Muscle layer of colon (tissue), 2 donors: Measurements from ENCODE around the gene ZBTB6.
"Not testable (repeated sequence)": the region's sequence is repeated elsewhere in the genome, so short reads cannot be mapped to it uniquely, and the experiment has no call there.

ENCODE experiments used
- H3K27ac ChIP-seq: one replicate; pipeline ENCODE4 v1.7.0; 2013; ENCODE audit warnings: low read depth, mild to moderate bottlenecking, low read length, moderate library complexity
- H3K27me3 ChIP-seq, 2 donors: one replicate each; pipeline ENCODE4 v1.7.0; 2013; ENCODE audit warnings: low read length in 2 of 2, mild to moderate bottlenecking in 2 of 2; ENCODE audit not compliant: insufficient read depth in 2 of 2, control insufficient read depth in 1 of 2
- H3K36me3 ChIP-seq: one replicate; pipeline ENCODE4 v1.7.0; 2013; ENCODE audit warnings: mild to moderate bottlenecking, low read length; ENCODE audit not compliant: insufficient read depth
- H3K4me1 ChIP-seq: one replicate; pipeline ENCODE4 v1.7.0; 2013; ENCODE audit warnings: mild to moderate bottlenecking, low read length; ENCODE audit not compliant: insufficient read depth
- H3K4me3 ChIP-seq, 2 donors: one replicate each; pipeline ENCODE4 v1.7.0; 2013; ENCODE audit warnings: low read length in 2 of 2, low read depth in 1 of 2, mild to moderate bottlenecking in 1 of 2, moderate library complexity in 1 of 2
- H3K9ac ChIP-seq: one replicate; pipeline ENCODE4 v1.7.0; 2013; ENCODE audit warnings: low read length
- H3K9me3 ChIP-seq: one replicate; pipeline ENCODE4 v1.7.0; 2013; ENCODE audit warnings: mild to moderate bottlenecking, low read length
- donor health status: abdominal sarcoma.
- donor health status: Adenocarcinoma of cecum.

Gene ZBTB6

DNA sequence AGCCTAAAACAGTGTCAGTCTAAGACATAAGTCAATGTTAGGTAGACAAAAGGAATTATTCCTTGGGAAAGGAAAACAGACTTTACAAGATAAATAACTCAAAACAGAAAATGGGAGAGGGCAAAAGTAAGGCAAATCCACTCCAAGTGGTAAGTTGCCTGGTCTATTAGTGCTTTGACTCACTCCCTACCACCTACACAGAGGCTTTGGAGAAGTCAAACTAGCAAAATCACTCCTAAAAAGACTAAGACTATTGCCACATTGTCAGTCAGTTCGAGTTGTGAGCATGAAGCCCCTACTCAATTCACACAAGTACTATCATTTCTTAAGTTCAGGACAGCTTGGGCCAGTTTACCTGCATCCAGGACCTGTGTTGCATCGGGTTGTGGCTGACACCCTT lies 5.2 kb upstream of the ZBTB6 start:
- H3K9me3 ChIP-seq: no peaks in the 10 kb centered on the region
- no peak overlapping the region for H3K4me3 ChIP-seq
- H3K9ac ChIP-seq: no peak overlapping the region
- H3K27me3 ChIP-seq: no peaks in the 10 kb centered on the region
- peaks cover 5% of the 10 kb centered on the region for H3K4me1 ChIP-seq
- H3K27ac ChIP-seq: no peak overlapping the region
- H3K36me3 ChIP-seq: peaks cover 17% of the 10 kb centered on the region

DNA sequence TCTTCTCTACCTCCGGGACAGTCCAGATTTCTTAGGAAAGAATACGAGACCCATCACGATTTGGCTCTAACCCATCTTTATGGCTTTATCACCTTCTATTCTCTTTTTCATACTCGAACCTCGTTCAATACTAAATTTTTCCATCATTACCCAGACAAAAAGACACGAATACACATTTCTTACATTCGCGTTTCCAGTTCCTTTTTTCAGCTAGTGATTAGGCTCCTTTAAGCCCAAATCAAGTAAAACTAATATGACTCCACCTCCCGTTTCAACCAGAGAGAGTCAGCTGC lies 506 bp downstream of the ZBTB6 start:
- H3K9ac ChIP-seq: peak overlapping the region; percentile 25
- H3K36me3 ChIP-seq: peaks cover 19% of the 10 kb centered on the region
- no peaks in the 10 kb centered on the region for H3K27me3 ChIP-seq

DNA sequence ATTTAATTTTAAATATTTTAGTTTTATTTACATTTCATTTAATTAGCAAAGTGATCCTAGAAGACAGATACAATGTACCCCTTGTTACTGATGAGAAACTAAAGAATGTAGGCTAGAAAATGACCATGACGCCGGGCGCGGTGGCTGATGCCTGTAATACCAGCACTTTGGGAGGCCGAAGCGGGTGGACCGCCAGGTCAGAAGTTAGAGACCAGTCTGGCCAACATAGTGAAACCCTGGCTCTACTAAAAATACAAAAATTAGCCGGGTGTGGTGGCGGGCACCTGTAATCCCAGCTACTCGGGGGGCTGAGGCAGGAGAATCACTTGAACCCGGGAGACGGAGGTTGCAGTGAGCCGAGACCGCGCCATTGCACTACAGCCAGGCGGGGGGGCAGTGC lies 7.0 kb downstream of the ZBTB6 start:
- not testable (repeated sequence) for H3K4me3 ChIP-seq, H3K9ac ChIP-seq, H3K9me3 ChIP-seq, H3K27me3 ChIP-seq, H3K27ac ChIP-seq
- Histone ChIP-seq H3K4me1 (peaks cover 23% of the 10 kb centered on the region), H3K36me3 (peaks cover 12% of the 10 kb centered on the region)

More for the DNA sequence above, 506 bp downstream of the ZBTB6 start:
- peak overlapping the region; percentile 55 to 71 for H3K4me3 ChIP-seq
- no peaks in the 10 kb centered on the region for H3K9me3 ChIP-seq
- peaks cover 15% of the 10 kb centered on the region for H3K4me1 ChIP-seq
- peak overlapping the region; percentile 79 for H3K27ac ChIP-seq

DNA sequence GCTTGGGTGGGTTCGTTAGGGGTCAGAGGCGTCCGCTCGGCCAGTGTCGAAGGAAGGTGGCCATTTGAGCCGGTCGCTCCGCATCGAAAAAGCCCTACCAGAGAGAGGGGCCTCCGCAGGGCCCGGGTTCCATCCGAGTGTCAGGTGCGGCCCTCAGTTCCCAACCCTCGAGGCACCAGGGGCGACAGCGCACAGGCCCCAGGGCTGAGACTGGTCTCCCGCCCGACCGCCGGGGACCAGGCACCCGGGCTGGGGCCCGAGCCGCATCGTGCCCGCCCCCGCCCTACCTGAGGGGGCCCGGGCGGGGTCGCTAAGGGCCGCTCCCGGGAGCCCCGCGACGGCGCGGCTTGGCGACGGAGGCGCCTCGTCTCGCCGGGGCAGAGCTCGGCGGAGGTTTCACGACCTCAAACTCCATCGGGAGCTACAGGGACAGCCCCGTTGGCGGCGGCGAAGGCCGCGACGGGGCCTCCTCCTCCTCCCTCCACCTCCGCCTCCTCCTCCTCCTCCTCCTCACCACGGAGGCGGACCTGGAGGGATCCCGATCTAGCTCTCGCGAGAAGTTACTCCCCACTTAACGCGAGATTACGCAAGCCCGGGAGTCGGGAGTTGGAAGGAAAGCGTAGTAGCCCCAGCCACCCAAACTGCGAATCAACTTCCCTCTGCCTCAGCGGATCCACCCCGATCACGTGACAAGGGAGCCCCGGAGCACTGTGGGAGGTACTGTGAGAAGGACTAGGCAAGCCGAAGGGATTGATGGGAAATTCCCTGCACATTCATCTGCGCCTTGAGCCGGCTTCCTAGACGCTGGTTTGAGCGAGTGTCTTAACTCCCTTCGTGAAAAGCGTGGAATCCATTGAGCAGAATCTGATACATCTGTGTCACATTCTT lies 8.1 kb downstream of the ZBTB6 start, which contains the start of gene RC3H2:
TSS of gene RC3H2 (minus strand) at position 537 of the 888 bp plus-strand sequence. CDS start 7,850 bp downstream, outside the sequence.
- peak within 1 kb of the TSS; percentile 71 to 97 for H3K4me3 ChIP-seq
- peak within 1 kb of the TSS; percentile 84 for H3K27ac ChIP-seq
- H3K36me3 ChIP-seq: peaks cover 4% of the 10 kb centered on the region
- no peaks in the 10 kb centered on the region for H3K9me3 ChIP-seq
- peak within 1 kb of the TSS; percentile 89 for H3K9ac ChIP-seq
- peaks cover 23% of the 10 kb centered on the region for H3K4me1 ChIP-seq
- no peaks in the 10 kb centered on the region for H3K27me3 ChIP-seq

DNA sequence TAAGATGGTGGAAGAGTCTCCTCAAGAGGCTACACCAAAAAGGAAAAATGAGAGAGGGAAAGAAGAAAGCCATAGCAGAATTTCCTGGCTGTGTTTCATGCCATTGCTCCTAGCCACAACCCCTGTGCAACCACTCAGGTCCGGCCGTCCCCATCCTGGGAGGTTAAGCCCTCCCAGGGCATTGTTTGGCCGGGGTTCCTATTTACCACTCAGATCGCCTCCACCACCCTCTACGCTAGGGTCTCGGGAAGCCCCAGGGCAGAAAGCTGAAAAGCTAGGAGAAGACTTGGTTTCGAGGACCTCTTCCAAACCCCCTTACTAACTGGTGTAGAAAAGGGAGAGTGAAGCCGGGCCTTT lies 8.7 kb downstream of the ZBTB6 start:
- H3K4me1 ChIP-seq: peaks cover 23% of the 10 kb centered on the region
- H3K9ac ChIP-seq: peak overlapping the region; percentile 89
- no peaks in the 10 kb centered on the region for H3K9me3 ChIP-seq
- peaks cover 4% of the 10 kb centered on the region for H3K36me3 ChIP-seq
- peak overlapping the region; percentile 84 for H3K27ac ChIP-seq
- H3K4me3 ChIP-seq: peak overlapping the region; percentile 71 to 97
- no peaks in the 10 kb centered on the region for H3K27me3 ChIP-seq

DNA sequence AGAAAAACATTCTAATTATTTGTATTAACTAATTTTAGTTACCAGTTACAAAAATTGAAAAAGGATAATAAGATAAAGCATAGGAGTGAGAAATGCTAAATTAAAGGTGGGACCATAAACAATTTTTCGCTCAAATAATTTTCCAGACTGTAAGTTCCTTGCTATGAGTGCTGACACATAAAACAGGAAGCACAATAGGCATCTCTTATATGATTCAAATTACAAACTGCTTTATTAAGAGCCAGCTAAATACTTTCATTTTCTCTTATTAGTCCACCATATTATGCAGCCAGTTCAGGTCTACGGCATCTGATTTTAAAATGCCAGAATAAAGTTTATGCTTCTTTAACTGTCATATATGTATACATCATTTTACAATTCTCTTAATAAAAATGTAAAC lies 12.3 kb downstream of the ZBTB6 start:
- Histone ChIP-seq H3K4me1 (peaks cover 23% of the 10 kb centered on the region), H3K4me3 (no peak overlapping the region), H3K9ac (no peak overlapping the region), H3K9me3 (no peaks in the 10 kb centered on the region), H3K36me3 (peaks cover 4% of the 10 kb centered on the region), H3K27ac (no peak overlapping the region), H3K27me3 (no peaks in the 10 kb centered on the region)

DNA sequence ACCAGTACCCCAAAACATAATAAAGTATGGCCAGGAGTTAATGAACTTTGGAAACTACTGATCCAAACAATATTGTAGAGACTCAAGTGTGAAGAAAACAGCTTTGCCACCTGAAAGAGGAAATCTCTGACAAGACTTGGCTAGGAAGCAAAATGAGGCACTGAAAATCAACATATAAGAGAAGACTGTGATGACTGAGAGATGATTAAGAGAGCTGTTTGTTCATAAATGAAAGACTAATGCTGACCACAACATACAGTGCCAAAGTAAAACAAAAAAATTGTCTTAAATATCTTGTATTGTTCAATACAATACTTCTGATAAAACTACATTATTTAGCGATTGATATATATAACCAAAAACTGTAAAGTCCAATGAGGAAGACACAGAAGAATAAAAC lies 15.2 kb downstream of the ZBTB6 start:
- H3K4me1 ChIP-seq: peaks cover 6% of the 10 kb centered on the region
- H3K9ac ChIP-seq: no peak overlapping the region
- H3K27ac ChIP-seq: no peak overlapping the region
- no peaks in the 10 kb centered on the region for H3K27me3 ChIP-seq
- H3K9me3 ChIP-seq: no peaks in the 10 kb centered on the region
- peaks cover 10% of the 10 kb centered on the region for H3K36me3 ChIP-seq
- H3K4me3 ChIP-seq: no peak overlapping the region

DNA sequence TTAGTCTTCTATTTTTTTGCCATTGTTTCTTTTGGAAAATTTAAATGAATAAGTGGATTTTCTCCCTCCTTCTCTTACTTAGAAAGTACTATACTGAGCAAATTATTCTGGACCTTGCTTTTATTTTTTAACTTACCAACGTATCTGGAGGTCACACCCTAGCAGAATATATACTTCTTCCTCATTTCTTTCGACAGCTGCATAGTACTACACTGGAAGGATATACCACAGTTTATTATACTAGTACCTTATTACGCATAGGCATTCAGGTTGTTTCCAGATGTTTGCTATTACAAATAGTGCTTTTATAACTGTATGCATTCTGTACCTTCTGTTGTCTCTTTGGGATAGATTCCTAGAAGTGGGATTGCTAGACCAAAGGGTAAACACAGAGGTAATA lies 24.6 kb downstream of the ZBTB6 start:
- H3K4me1 ChIP-seq: no peaks in the 10 kb centered on the region
- peaks cover 45% of the 10 kb centered on the region for H3K36me3 ChIP-seq
- H3K27me3 ChIP-seq: no peaks in the 10 kb centered on the region
- no peak overlapping the region for H3K9ac ChIP-seq
- no peak overlapping the region for H3K4me3 ChIP-seq
- no peaks in the 10 kb centered on the region for H3K9me3 ChIP-seq
- no peak overlapping the region for H3K27ac ChIP-seq

DNA sequence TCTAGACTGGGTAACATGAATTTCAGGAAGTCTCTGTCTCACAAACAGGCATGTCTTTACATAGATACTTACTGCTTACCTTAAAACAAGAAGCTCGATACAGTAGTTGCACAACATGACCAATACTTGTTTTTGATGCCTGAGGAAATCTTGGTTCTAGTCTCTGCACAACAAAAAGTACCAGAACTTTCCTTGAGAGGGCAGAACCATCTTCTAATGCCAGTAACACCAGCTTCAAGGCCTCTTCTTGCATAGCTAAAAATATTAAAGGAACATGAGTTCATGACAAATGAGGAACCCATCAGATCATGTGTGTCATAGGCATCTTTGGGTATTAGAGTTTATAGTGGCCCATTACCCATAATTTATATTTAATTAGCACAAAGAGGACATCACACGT lies 30.0 kb downstream of the ZBTB6 start:
- Histone ChIP-seq H3K27me3 (no peaks in the 10 kb centered on the region), H3K9ac (no peak overlapping the region), H3K36me3 (peaks cover 51% of the 10 kb centered on the region), H3K4me3 (no peak overlapping the region), H3K27ac (no peak overlapping the region), H3K4me1 (no peaks in the 10 kb centered on the region), H3K9me3 (no peaks in the 10 kb centered on the region)

DNA sequence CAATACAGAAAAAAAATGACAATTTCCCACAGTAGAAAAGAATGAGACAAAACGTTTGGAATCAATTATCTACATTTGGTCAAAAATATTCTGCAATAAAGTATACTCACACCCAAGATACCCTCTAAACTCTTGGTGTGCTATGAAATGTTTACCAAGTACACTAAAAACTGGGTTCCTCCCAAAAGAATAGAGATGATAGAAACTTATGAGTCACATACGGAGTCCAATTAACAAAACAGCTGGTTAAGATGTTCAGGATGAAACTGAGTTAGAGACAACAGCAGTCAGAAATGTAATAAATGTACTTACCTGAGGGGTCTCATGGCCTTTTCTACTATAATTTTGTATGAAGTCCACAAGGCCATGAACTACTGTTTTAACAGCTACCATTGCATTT lies 33.7 kb downstream of the ZBTB6 start:
- Histone ChIP-seq H3K9me3 (no peaks in the 10 kb centered on the region), H3K4me3 (no peak overlapping the region), H3K9ac (no peak overlapping the region), H3K36me3 (peaks cover 76% of the 10 kb centered on the region), H3K27ac (no peak overlapping the region), H3K4me1 (no peaks in the 10 kb centered on the region), H3K27me3 (no peaks in the 10 kb centered on the region)

DNA sequence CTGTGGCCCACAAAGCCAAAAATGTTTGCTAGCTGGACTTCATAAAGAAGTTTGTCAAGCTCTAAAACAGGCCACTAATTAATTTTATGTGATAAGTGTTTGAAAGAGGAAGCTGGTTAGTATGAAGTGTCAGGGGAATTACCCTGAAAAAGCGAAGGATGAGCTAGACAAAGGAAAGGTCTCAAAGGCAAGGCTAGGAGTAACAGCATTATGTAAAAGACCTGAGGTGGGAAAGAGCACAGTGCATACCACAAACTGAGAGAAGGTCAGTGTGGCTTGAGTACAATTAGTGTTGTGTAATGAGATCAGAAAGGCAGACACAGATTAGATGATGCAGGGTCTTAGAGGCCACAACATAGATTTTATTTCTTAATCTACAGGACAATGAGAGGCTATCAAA lies 37.6 kb downstream of the ZBTB6 start:
- Histone ChIP-seq H3K9ac (no peak overlapping the region), H3K27ac (no peak overlapping the region), H3K9me3 (no peaks in the 10 kb centered on the region), H3K27me3 (no peaks in the 10 kb centered on the region), H3K4me1 (no peaks in the 10 kb centered on the region), H3K36me3 (peaks cover 63% of the 10 kb centered on the region), H3K4me3 (no peak overlapping the region)

DNA sequence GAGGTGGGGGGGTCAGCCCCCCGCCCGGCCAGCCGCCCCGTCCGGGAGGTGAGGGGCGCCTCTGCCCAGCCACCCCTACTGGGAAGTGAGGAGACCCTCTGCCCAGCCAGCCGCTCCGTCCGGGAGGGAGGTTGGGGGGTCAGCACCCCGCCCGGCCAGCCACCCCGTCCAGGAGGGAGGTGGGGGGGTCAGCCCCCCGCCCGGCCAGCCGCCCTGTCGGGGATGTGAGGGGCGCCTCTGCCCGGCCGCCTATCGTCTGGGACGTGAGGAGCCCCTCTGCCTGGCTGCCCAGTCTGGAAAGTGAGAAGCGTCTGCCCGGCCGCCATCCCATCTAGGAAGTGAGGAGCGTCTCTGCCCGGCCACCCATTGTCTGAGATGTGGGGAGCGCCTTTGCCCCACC lies 45.8 kb downstream of the ZBTB6 start:
- H3K36me3 ChIP-seq, H3K4me1 ChIP-seq: not testable (repeated sequence)

More for the DNA sequence above, 45.8 kb downstream of the ZBTB6 start:
- not testable (repeated sequence) for H3K27ac ChIP-seq, H3K9ac ChIP-seq, H3K27me3 ChIP-seq, H3K4me3 ChIP-seq, H3K9me3 ChIP-seq
